ENCODE measurements around the gene HTR7. TPM values are rescaled to one million over a fixed set of nuclear protein-coding genes. Genes with fewer than 3 reads are reported as not detected.

The HTR7 gene
- polyA plus RNA-seq, 1 donor (not counting 4 experiments of a cell fraction or from before 2014, with no cell fraction given) = 12.2 TPM

DNA sequence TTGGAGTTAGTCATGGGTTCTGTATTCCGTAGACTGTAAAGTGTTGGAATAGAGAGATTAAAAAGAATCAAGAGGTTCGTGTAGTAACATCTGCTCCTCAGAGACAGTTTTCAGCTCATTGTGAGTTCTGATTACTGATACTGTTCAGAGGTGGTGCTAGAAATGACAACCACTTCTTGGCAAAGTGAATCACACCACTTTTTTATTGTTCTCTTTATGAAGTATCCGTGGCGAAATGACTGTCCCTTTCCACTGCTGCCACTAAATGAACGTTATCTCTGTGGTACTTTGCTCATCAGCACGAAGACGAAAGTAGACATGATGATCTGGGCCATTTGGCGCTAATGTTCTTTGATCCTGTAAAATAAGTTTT lies 14.8 kb upstream of the HTR7 start:
- Histone ChIP-seq H2AFZ (ENCODE audit: control insufficient read depth, low read length) (peak overlapping the region; percentile 44), H3K4me3 (ENCODE audit: control insufficient read depth in 2 of 3, extremely low read depth in 1 of 3, insufficient read depth in 2 of 3, low read depth in 1 of 3, low read length in 3 of 3) (peak overlapping the region; percentile 70 to 93 (median 86)), H3K79me2 (ENCODE audit: control insufficient read depth, insufficient read depth, low read length) (peaks cover 29% of the 10 kb centered on the region), H3K36me3 (ENCODE audit: control insufficient read depth in 2 of 2, extremely low read depth in 1 of 2, insufficient read depth in 2 of 2, low read length in 2 of 2) (peaks cover 5% of the 10 kb centered on the region in 2 experiments), H3K4me2 (ENCODE audit: control insufficient read depth, extremely low read depth, insufficient read depth, low read depth, low read length) (peak overlapping the region; percentile 54), H3K9me3 (ENCODE audit: control insufficient read depth, low read depth, low read length) (no peaks in the 10 kb centered on the region), H3K9ac (ENCODE audit: control insufficient read depth, extremely low read depth, insufficient read depth, low read length) (peak overlapping the region; percentile 87), H4K20me1 (ENCODE audit: control insufficient read depth, extremely low read depth, insufficient read depth, low read length) (no peaks in the 10 kb centered on the region), H3K4me1 (ENCODE audit: control insufficient read depth, extremely low read depth, insufficient read depth, low read length) (peaks cover 11% of the 10 kb centered on the region), H3K9me1 (ENCODE audit: control insufficient read depth, extremely low read depth, insufficient read depth, low read length) (no peaks in the 10 kb centered on the region), H3K27ac (ENCODE audit: control insufficient read depth, insufficient read depth, low read length) (peak overlapping the region; percentile 84), H3K27me3 (ENCODE audit: control insufficient read depth, extremely low read depth, insufficient read depth, low read length) (no peaks in the 10 kb centered on the region)
- FAIRE-seq = no peak
- TF ChIP-seq EZH2 (IDR thresholded peaks at IDR 0.05; ENCODE audit: low read length) = no peak
- TF ChIP-seq CTCF (optimal IDR thresholded peaks at IDR 0.05 in 1 of 3, IDR thresholded peaks at IDR 0.05 in 1 of 3, conservative IDR thresholded peaks at IDR 0.05 in 1 of 3; ENCODE audit: extremely low read depth in 1 of 3, insufficient read depth in 2 of 3, low read length in 3 of 3) = no peak
- DNase-seq (ENCODE audit: low read depth, low spot score) = no peak
- dilution Hi-C loops (cut with MboI; ENCODE audit: extremely low pct_ligation_motif_present, low sequenced_read_pairs) = no loop called here

DNA sequence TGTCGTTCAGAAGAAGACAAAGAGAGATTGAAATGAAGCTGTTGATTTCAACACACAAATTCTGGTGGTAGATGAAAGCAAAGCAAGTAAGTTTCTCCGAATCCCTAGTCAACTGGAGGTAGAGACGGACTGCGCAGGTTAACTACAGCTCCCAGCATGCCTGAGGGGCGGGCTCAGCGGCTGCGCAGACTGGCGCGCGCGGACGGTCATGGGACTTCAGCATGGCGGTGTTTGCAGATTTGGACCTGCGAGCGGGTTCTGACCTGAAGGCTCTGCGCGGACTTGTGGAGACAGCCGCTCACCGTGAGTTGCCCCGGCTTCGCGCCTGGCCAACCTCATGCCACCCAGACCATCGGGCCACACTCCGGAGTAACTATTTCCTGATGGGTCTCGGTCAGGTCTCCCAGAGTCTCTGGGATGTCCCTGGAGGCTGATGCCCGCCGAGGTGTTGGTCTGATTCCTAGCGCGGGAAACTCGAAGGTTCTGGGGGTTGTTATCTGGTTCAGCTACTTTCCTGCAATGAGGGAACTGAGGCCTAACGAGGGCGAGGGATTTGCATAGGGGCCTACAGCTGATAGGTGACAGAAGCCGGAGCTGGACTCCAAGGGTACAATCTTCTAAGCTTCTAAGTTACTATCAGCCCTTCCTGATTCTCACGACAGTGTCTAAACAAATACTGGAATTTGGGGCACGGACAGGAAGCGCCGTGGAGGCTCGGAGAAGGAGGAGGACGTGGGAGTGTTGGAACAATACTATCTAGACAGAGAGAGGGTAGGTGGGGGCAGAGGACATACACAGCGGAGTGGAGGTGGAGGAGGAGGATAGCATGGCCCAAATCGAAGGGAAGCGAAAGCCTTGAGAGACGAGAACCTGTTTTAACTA lies 14.2 kb upstream of the HTR7 start, which contains the start of gene RPP30:
Gene RPP30, plus strand, starts transcription at position 209 of the 882 bp plus-strand sequence. Its CDS starts 13 bp downstream, at position 222.
- Histone ChIP-seq H3K9me3 (ENCODE audit: control insufficient read depth, low read depth, low read length) (no peaks in the 10 kb centered on the region), H3K9me1 (ENCODE audit: control insufficient read depth, extremely low read depth, insufficient read depth, low read length) (no peaks in the 10 kb centered on the region), H3K79me2 (ENCODE audit: control insufficient read depth, insufficient read depth, low read length) (peaks cover 29% of the 10 kb centered on the region), H3K27ac (ENCODE audit: control insufficient read depth, insufficient read depth, low read length) (peak within 1 kb of the TSS; percentile 84), H3K27me3 (ENCODE audit: control insufficient read depth, extremely low read depth, insufficient read depth, low read length) (no peaks in the 10 kb centered on the region), H3K4me2 (ENCODE audit: control insufficient read depth, extremely low read depth, insufficient read depth, low read depth, low read length) (peak within 1 kb of the TSS; percentile 54), H3K9ac (ENCODE audit: control insufficient read depth, extremely low read depth, insufficient read depth, low read length) (peak within 1 kb of the TSS; percentile 87), H3K4me1 (ENCODE audit: control insufficient read depth, extremely low read depth, insufficient read depth, low read length) (peaks cover 11% of the 10 kb centered on the region), H3K4me3 (ENCODE audit: control insufficient read depth in 2 of 3, extremely low read depth in 1 of 3, insufficient read depth in 2 of 3, low read depth in 1 of 3, low read length in 3 of 3) (peak within 1 kb of the TSS; percentile 70 to 93 (median 86)), H4K20me1 (ENCODE audit: control insufficient read depth, extremely low read depth, insufficient read depth, low read length) (no peaks in the 10 kb centered on the region), H2AFZ (ENCODE audit: control insufficient read depth, low read length) (peak within 1 kb of the TSS; percentile 44), H3K36me3 (ENCODE audit: control insufficient read depth in 2 of 2, extremely low read depth in 1 of 2, insufficient read depth in 2 of 2, low read length in 2 of 2) (peaks cover 0 to 3% of the 10 kb centered on the region in 2 experiments)
- dilution Hi-C loops (cut with MboI; ENCODE audit: extremely low pct_ligation_motif_present, low sequenced_read_pairs) = no loop called here
- DNase-seq (ENCODE audit: low read depth, low spot score) (peak; percentile 41), FAIRE-seq (peak; percentile 58)
- no peak for TF ChIP-seq CTCF (optimal IDR thresholded peaks at IDR 0.05 in 1 of 3, IDR thresholded peaks at IDR 0.05 in 1 of 3, conservative IDR thresholded peaks at IDR 0.05 in 1 of 3; ENCODE audit: extremely low read depth in 1 of 3, insufficient read depth in 2 of 3, low read length in 3 of 3)
- no peak for TF ChIP-seq EZH2 (IDR thresholded peaks at IDR 0.05; ENCODE audit: low read length)
